HFF-Myc (cell line): Measurements from ENCODE around the gene PRKCB.

Experiments
- DNase-seq: peaks from one replicate; pipeline ENCODE4 v3.0.0-alpha.2; 2011; ENCODE audit warnings: low read depth; ENCODE audit errors: extremely low read depth
- H3K4me3 ChIP-seq: replicated peaks from 2 replicates; pipeline ENCODE4 v1.5.1; 2011; ENCODE audit warnings: low read depth, mild to moderate bottlenecking, control low read depth, low read length
- CTCF ChIP-seq: IDR thresholded peaks from 2 replicates; pipeline ENCODE4 v1.5.1; 2012; ENCODE audit warnings: mild to moderate bottlenecking, low read depth, low read length, control low read depth; ENCODE audit errors: missing control alignments

The PRKCB gene

DNA sequence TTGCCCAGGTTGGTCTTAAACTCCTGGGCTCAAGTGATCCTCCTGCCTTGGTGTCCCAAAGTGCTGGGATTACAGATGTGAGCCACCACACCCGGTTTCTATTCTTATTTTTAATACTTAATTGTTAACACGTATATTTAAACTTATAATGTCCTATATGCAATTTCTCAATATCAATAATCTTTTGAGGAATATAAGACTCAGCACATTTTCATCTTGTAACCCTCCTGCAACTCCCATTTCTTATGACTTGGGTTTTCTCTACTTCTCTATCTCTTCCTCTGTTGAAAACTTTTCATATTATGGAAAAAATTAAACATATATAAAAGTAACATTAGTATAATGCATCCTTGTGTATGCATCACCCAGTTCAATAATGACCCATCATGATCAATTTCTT, 150.7 kb downstream of the PRKCB start:
- TF ChIP-seq CTCF, result no peak
- no peak overlapping the region for H3K4me3 ChIP-seq
- no peak for DNase-seq

- no peak for TF ChIP-seq CTCF
- H3K4me3 ChIP-seq, result no peak overlapping the region
- no peak for DNase-seq
These were observed 151.7 kb downstream of the PRKCB start for GRCh38 chr16:23987443-23987842.

DNA sequence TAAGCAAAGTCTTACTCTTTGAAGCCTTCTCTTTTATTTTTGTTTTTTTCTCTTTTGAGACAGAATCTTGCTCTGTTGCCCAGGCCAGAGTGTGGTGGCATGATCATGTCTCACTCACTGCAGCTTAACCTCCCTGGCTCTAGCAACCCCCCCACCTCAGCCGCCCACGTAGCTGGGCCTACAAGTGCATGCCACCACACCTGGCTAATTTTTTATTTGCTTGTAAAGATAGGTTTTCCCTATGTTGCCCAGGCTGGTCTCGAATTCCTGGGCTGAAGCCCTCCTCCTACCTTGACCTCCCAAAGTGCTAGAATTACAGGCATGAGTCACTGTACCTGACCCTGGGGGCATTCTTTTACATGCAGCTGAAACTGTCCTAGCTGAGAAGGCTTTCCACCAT, 154.7 kb downstream of the PRKCB start:
- no peak for TF ChIP-seq CTCF
- no peak overlapping the region for H3K4me3 ChIP-seq
- DNase-seq, result no peak

GRCh38 chr16:23991066-23991465, 155.3 kb downstream of the PRKCB start:
- no peak for DNase-seq
- no peak for TF ChIP-seq CTCF
- no peak overlapping the region for H3K4me3 ChIP-seq

DNA sequence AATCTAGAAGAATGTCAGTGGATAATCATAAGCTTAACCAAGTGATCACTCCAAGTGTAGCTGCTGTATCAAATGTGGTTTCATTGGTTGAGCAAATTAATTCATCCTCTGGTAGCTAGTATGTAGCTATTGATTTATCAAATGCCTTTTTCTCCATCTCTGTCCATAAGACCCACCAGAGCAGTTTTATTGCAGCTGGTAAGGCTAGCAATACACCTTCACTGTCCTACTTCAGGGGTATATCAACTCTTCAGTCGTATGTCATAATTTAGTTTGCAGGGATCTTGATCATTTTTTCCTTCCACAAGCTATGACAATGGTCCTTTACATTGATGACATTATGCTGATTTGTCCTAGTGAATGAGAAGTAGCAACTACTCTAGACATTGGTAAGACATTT, 158.8 kb downstream of the PRKCB start:
- no peak for DNase-seq
- H3K4me3 ChIP-seq, result no peak overlapping the region
- no peak for TF ChIP-seq CTCF

GRCh38 chr16:23996258-23996955, 160.6 kb downstream of the PRKCB start:
- no peak for TF ChIP-seq CTCF
- DNase-seq, result no peak
- no peak overlapping the region for H3K4me3 ChIP-seq

- no peak for DNase-seq
- no peak overlapping the region for H3K4me3 ChIP-seq
- no peak for TF ChIP-seq CTCF
These were observed 163.0 kb downstream of the PRKCB start for GRCh38 chr16:23998771-23999170.
